GM23338 (cell line): ENCODE data around the gene METTL26. TPM values are rescaled to one million over a fixed set of nuclear protein-coding genes. Genes with fewer than 3 reads are reported as not detected.

Experiments used
- ATAC-seq: fragments of 200-7000 bp; cut with Tn5 transposase; 3 replicates; pipeline ENCODE4 v1.9.1; 2020
- DNase-seq: peaks from one replicate; pipeline ENCODE4 v3.0.0-alpha.2; 2015; ENCODE audit warnings: low spot score
- H2AFZ ChIP-seq: fragments of 200-600 bp; sonication (generic); 2 replicates; pipeline ENCODE4 v1.8.0; 2016; ENCODE audit warnings: antibody characterized with exemption, mild to moderate bottlenecking, moderate library complexity
- H3F3A ChIP-seq: fragments of 200-600 bp; sonication (generic); replicated peaks from 2 replicates; pipeline ENCODE4 v1.8.0; 2017; ENCODE audit warnings: antibody characterized with exemption, mixed run types, low read depth
- H3K27ac ChIP-seq: fragments of 200-600 bp; sonication (generic); 2 replicates; pipeline ENCODE4 v1.6.1; 2016; ENCODE audit warnings: low read depth
- H3K27me3 ChIP-seq: fragments of 200-600 bp; sonication (generic); 2 replicates; pipeline ENCODE4 v1.8.0; 2016; ENCODE audit warnings: mild to moderate bottlenecking, mixed run types, moderate library complexity; ENCODE audit not compliant: insufficient read depth
- H3K36me3 ChIP-seq: fragments of 200-600 bp; sonication (generic); 2 replicates; pipeline ENCODE4 v1.8.0; 2016; ENCODE audit warnings: mild to moderate bottlenecking; ENCODE audit not compliant: insufficient read depth
- H3K4me1 ChIP-seq: fragments of 200-600 bp; sonication (generic); 2 replicates; pipeline ENCODE4 v1.8.0; 2016; ENCODE audit warnings: mild to moderate bottlenecking, moderate library complexity; ENCODE audit not compliant: insufficient read depth
- H3K4me2 ChIP-seq: fragments of 200-600 bp; sonication (generic); 2 replicates; pipeline ENCODE4 v1.7.1; 2017; ENCODE audit warnings: mixed run types
- H3K4me3 ChIP-seq: fragments of 200-600 bp; sonication (generic); 2 replicates; pipeline ENCODE4 v1.6.1; 2016; ENCODE audit warnings: mixed run types
- H3K79me2 ChIP-seq: fragments of 200-600 bp; sonication (generic); replicated peaks from 2 replicates; pipeline ENCODE4 v1.8.0; 2017; ENCODE audit warnings: mild to moderate bottlenecking; ENCODE audit not compliant: insufficient read depth
- H3K9me2 ChIP-seq: fragments of 200-600 bp; sonication (generic); 2 replicates; pipeline ENCODE4 v1.8.0; 2017; ENCODE audit not compliant: insufficient read depth
- H4K20me1 ChIP-seq: fragments of 200-600 bp; sonication (generic); replicated peaks from 2 replicates; pipeline ENCODE4 v1.8.0; 2017; ENCODE audit warnings: mild to moderate bottlenecking; ENCODE audit not compliant: insufficient read depth
- H3K27ac Mint-ChIP-seq: 2 replicates; pipeline ENCODE4 v1.8.0; 2020; ENCODE audit warnings: inconsistent platforms, mild to moderate bottlenecking, moderate library complexity, mixed read lengths
- H3K27me3 Mint-ChIP-seq: 3 replicates; pipeline ENCODE4 v1.8.0; 2022; ENCODE audit warnings: low read depth, mild to moderate bottlenecking, moderate library complexity, mixed read lengths, inconsistent platforms; ENCODE audit not compliant: insufficient read depth, poor library complexity
- H3K36me3 Mint-ChIP-seq: 3 replicates; pipeline ENCODE4 v1.8.0; 2021; ENCODE audit warnings: low read depth, mild to moderate bottlenecking, inconsistent platforms, moderate library complexity, mixed read lengths
- H3K4me1 Mint-ChIP-seq: 3 replicates; pipeline ENCODE4 v1.8.0; 2020; ENCODE audit warnings: mild to moderate bottlenecking, inconsistent platforms, mixed read lengths
- H3K4me3 Mint-ChIP-seq: 3 replicates; pipeline ENCODE4 v1.8.0; 2021; ENCODE audit warnings: moderate library complexity, mild to moderate bottlenecking, inconsistent platforms, mixed read lengths
- H3K9me3 Mint-ChIP-seq: 3 replicates; pipeline ENCODE4 v1.8.0; 2020; ENCODE audit warnings: moderate library complexity, mild to moderate bottlenecking, inconsistent platforms, mixed read lengths
- CREB1 ChIP-seq: fragments of 250-450 bp; sonication (Bioruptor Pico); IDR thresholded peaks from 2 replicates; pipeline ENCODE4 v1.5.0; 2020; ENCODE audit warnings: low read depth, mild to moderate bottlenecking, moderate library complexity
- EZH2 ChIP-seq: fragments of 200-600 bp; sonication (generic); IDR thresholded peaks from one replicate; pipeline ENCODE4 v1.8.0; 2017; ENCODE audit warnings: antibody characterized with exemption, mild to moderate bottlenecking, low read depth; ENCODE audit not compliant: unreplicated experiment
- EZH2phosphoT487 ChIP-seq: fragments of 200-600 bp; sonication (generic); IDR thresholded peaks from one replicate; pipeline ENCODE4 v1.8.1; 2018; ENCODE audit warnings: antibody characterized with exemption; ENCODE audit not compliant: unreplicated experiment
- JUNB ChIP-seq: IDR thresholded peaks from one replicate; pipeline ENCODE4 v1.6.1; 2016; ENCODE audit warnings: antibody characterized with exemption; ENCODE audit not compliant: unreplicated experiment
- NANOG ChIP-seq: IDR thresholded peaks from 2 replicates; pipeline ENCODE4 v1.6.1; 2016; ENCODE audit warnings: antibody characterized with exemption, borderline replicate concordance
- POLR2AphosphoS5 ChIP-seq: IDR thresholded peaks from 2 replicates; pipeline ENCODE4 v1.6.1; 2016; ENCODE audit warnings: antibody characterized with exemption, low read depth
- STAT1 ChIP-seq: IDR thresholded peaks from one replicate; pipeline ENCODE4 v1.6.1; 2016; ENCODE audit warnings: antibody characterized with exemption; ENCODE audit not compliant: unreplicated experiment
- ZNF114 ChIP-seq: fragments of 250-450 bp; sonication (Bioruptor Pico); IDR thresholded peaks from 2 replicates; pipeline ENCODE4 v1.5.0; 2020; ENCODE audit warnings: mild to moderate bottlenecking, moderate library complexity
- ZNF331 ChIP-seq: fragments of 250-450 bp; sonication (Bioruptor Pico); IDR thresholded peaks from 2 replicates; pipeline ENCODE4 v1.5.0; 2020; ENCODE audit warnings: low read depth, mild to moderate bottlenecking, moderate library complexity
- polyA plus RNA-seq: library from polyadenylated mRNA; unstranded; fragments of >200 nt; fragmentation: Nextera tagmentation; extraction: Ambion mirVana; gene quantifications from 2 replicates; pipeline ENCODE4 v1.2.1, GENCODE V29; 2016
- total RNA-seq: library from RNA; depleted of rRNA; stranded (reverse); fragments of >200 nt; shearing (Covaris generic); gene quantifications from 2 replicates; pipeline ENCODE4 v1.2.3, GENCODE V29; 2014
- TF ChIP-seq, protein P1 (sequence below), 2 experiments: fragments of 200-600 bp in 1 of 2; sonication (generic) in 1 of 2; conservative IDR thresholded peaks; 2 replicates each; pipeline versions ENCODE4 v1.5.1 to v1.6.1; 2016 to 2017; ENCODE audit warnings: antibody characterized with exemption in 2 of 2, low read depth in 2 of 2, mild to moderate bottlenecking in 2 of 2, moderate library complexity in 1 of 2
- TF ChIP-seq, protein P2 (sequence below): fragments of 250-450 bp; sonication (Bioruptor Pico); IDR thresholded peaks from 2 replicates; pipeline ENCODE4 v1.5.0; 2020; ENCODE audit warnings: mild to moderate bottlenecking, moderate library complexity
- TF ChIP-seq, protein P3 (sequence below): IDR thresholded peaks from 2 replicates; pipeline ENCODE4 v1.6.1; 2016; ENCODE audit warnings: antibody characterized with exemption

The METTL26 gene
- total and polyA plus RNA-seq, 2 experiments from 2014 or later = 153 to 223 TPM

DNA sequence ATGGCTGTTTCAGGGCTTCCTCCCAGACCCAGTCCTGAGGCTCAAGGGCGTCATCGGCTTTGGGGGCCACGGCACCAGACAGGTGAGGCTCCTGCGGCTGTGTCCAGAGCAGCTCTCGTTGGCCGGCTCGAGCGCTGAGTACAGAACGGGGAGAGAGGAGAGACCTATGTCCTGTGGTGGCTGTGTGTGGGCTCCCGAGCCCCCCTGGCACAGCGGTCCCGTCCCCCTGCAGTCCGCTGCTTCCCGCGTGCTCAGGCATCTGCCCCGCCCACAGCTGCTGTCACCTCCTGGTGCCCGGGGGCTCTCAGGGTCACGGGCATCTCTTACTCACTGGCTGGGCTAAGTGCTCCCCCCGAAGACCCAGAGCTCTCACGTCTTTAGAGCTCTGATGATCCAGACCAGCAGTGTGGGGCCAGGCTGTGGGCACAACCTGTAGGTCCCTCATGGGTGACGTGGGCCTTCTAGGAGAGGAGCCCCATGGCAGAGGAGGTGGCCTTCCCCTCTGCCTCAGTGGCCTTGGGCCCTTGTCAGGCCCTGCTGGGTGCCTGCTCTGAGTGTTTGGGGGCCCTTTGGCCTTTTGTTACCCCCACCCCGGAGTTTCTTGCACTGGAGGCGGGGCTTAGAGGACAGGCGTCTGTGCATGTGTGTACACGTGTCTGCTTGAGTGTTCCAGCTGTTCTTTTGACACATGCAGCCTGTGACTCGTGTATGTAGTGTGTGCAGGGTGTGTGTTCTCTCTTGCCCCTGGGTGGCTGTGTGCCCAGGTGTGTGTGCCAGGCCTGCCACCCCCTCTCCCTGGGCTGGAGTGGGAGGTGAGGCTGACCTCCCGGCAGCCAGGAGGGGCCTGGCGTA, 16.6 kb upstream of the METTL26 start (continued):
- TF ChIP-seq, protein P1, sequence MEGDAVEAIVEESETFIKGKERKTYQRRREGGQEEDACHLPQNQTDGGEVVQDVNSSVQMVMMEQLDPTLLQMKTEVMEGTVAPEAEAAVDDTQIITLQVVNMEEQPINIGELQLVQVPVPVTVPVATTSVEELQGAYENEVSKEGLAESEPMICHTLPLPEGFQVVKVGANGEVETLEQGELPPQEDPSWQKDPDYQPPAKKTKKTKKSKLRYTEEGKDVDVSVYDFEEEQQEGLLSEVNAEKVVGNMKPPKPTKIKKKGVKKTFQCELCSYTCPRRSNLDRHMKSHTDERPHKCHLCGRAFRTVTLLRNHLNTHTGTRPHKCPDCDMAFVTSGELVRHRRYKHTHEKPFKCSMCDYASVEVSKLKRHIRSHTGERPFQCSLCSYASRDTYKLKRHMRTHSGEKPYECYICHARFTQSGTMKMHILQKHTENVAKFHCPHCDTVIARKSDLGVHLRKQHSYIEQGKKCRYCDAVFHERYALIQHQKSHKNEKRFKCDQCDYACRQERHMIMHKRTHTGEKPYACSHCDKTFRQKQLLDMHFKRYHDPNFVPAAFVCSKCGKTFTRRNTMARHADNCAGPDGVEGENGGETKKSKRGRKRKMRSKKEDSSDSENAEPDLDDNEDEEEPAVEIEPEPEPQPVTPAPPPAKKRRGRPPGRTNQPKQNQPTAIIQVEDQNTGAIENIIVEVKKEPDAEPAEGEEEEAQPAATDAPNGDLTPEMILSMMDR (conservative IDR thresholded peaks at IDR 0.05; ENCODE audit: low read depth in 2 of 2) = no peak
- TF ChIP-seq JUNB (no peak), CREB1 (CRISPR knock-in tag) (no peak), EZH2 (no peak), POLR2AphosphoS5 (no peak)

DNA sequence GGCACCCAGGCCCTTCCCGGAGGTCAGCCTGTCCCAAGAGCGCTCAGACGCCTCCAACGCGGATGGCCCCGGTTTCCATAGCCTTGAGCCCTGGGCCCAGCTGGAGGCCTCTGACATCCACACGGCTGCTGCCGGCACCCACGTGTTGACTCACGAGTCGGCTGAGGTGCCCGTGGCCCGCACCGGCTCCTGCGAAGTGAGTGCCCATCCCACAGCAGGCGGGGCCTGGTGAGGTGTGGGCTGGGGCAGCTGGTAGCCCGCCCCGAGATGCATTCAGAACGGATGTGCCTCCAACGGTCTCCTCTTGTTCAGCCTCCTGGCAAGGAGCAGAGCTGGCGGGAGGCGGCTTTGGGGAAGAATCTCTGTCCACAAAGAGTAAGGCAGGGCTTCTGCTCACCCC, 15.7 kb upstream of the METTL26 start:
- no peaks in the 10 kb centered on the region for H3K9me2 ChIP-seq
- no peaks in the 10 kb centered on the region for H3K27me3 ChIP-seq
- no peaks in the 10 kb centered on the region; the same call in 1 of the 2 replicates for H3K4me1 ChIP-seq
- DNase-seq (no peak), ATAC-seq (no peak)
- peaks cover 5% of the 10 kb centered on the region for H3K27me3 Mint-ChIP-seq
- H3K4me3 Mint-ChIP-seq = no peak overlapping the region
- no peaks in the 10 kb centered on the region for H3K36me3 ChIP-seq
- H3K9me3 Mint-ChIP-seq = no peaks in the 10 kb centered on the region
- H3K4me2 ChIP-seq = no peak overlapping the region
- H3K4me3 ChIP-seq = no peak overlapping the region
- TF ChIP-seq STAT1 (no peak), POLR2AphosphoS5 (no peak), NANOG (no peak), ZNF114 (CRISPR knock-in tag) (no peak), ZNF331 (no peak), JUNB (no peak), EZH2phosphoT487 (no peak), EZH2 (no peak), CREB1 (CRISPR knock-in tag) (no peak)
- TF ChIP-seq, protein P2, sequence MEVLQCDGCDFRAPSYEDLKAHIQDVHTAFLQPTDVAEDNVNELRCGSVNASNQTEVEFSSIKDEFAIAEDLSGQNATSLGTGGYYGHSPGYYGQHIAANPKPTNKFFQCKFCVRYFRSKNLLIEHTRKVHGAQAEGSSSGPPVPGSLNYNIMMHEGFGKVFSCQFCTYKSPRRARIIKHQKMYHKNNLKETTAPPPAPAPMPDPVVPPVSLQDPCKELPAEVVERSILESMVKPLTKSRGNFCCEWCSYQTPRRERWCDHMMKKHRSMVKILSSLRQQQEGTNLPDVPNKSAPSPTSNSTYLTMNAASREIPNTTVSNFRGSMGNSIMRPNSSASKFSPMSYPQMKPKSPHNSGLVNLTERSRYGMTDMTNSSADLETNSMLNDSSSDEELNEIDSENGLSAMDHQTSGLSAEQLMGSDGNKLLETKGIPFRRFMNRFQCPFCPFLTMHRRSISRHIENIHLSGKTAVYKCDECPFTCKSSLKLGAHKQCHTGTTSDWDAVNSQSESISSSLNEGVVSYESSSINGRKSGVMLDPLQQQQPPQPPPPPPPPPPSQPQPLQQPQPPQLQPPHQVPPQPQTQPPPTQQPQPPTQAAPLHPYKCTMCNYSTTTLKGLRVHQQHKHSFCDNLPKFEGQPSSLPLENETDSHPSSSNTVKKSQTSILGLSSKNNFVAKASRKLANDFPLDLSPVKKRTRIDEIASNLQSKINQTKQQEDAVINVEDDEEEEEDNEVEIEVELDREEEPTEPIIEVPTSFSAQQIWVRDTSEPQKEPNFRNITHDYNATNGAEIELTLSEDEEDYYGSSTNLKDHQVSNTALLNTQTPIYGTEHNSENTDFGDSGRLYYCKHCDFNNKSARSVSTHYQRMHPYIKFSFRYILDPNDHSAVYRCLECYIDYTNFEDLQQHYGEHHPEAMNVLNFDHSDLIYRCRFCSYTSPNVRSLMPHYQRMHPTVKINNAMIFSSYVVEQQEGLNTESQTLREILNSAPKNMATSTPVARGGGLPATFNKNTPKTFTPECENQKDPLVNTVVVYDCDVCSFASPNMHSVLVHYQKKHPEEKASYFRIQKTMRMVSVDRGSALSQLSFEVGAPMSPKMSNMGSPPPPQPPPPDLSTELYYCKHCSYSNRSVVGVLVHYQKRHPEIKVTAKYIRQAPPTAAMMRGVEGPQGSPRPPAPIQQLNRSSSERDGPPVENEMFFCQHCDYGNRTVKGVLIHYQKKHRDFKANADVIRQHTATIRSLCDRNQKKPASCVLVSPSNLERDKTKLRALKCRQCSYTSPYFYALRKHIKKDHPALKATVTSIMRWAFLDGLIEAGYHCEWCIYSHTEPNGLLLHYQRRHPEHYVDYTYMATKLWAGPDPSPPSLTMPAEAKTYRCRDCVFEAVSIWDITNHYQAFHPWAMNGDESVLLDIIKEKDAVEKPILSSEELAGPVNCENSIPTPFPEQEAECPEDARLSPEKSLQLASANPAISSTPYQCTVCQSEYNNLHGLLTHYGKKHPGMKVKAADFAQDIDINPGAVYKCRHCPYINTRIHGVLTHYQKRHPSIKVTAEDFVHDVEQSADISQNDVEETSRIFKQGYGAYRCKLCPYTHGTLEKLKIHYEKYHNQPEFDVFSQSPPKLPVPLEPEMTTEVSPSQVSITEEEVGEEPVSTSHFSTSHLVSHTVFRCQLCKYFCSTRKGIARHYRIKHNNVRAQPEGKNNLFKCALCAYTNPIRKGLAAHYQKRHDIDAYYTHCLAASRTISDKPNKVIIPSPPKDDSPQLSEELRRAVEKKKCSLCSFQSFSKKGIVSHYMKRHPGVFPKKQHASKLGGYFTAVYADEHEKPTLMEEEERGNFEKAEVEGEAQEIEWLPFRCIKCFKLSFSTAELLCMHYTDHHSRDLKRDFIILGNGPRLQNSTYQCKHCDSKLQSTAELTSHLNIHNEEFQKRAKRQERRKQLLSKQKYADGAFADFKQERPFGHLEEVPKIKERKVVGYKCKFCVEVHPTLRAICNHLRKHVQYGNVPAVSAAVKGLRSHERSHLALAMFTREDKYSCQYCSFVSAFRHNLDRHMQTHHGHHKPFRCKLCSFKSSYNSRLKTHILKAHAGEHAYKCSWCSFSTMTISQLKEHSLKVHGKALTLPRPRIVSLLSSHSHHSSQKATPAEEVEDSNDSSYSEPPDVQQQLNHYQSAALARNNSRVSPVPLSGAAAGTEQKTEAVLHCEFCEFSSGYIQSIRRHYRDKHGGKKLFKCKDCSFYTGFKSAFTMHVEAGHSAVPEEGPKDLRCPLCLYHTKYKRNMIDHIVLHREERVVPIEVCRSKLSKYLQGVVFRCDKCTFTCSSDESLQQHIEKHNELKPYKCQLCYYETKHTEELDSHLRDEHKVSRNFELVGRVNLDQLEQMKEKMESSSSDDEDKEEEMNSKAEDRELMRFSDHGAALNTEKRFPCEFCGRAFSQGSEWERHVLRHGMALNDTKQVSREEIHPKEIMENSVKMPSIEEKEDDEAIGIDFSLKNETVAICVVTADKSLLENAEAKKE = no peak
- TF ChIP-seq, protein P1 (conservative IDR thresholded peaks at IDR 0.05; ENCODE audit: low read depth in 2 of 2) = no peak
- TF ChIP-seq, protein P3, sequence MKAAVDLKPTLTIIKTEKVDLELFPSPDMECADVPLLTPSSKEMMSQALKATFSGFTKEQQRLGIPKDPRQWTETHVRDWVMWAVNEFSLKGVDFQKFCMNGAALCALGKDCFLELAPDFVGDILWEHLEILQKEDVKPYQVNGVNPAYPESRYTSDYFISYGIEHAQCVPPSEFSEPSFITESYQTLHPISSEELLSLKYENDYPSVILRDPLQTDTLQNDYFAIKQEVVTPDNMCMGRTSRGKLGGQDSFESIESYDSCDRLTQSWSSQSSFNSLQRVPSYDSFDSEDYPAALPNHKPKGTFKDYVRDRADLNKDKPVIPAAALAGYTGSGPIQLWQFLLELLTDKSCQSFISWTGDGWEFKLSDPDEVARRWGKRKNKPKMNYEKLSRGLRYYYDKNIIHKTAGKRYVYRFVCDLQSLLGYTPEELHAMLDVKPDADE = no peak
- H3K27ac ChIP-seq = no peak overlapping the region
- H3K4me1 Mint-ChIP-seq = no peaks in the 10 kb centered on the region
- no peak overlapping the region for H3K27ac Mint-ChIP-seq
- no peak overlapping the region for H2AFZ ChIP-seq
- H3K79me2 ChIP-seq = no peaks in the 10 kb centered on the region
- H3K36me3 Mint-ChIP-seq = no peaks in the 10 kb centered on the region; the same call in 2 of the 3 replicates
- peaks cover 11% of the 10 kb centered on the region; the same call in 1 of the 2 replicates for H3F3A ChIP-seq
- H4K20me1 ChIP-seq = no peaks in the 10 kb centered on the region
